NCI-H1436 treated with DMSO at 0.1 percent for 48 hours (cell line): ENCODE data around the gene ZDHHC11B.
"Not testable (repeated sequence)": the region's sequence is repeated elsewhere in the genome, so short reads cannot be mapped to it uniquely, and the experiment has no call there.

ENCODE experiments used
- DNase-seq: peaks from one replicate; lab custom pipeline; 2025; lab: John Stamatoyannopoulos, UW

ZDHHC11B gene

DNA sequence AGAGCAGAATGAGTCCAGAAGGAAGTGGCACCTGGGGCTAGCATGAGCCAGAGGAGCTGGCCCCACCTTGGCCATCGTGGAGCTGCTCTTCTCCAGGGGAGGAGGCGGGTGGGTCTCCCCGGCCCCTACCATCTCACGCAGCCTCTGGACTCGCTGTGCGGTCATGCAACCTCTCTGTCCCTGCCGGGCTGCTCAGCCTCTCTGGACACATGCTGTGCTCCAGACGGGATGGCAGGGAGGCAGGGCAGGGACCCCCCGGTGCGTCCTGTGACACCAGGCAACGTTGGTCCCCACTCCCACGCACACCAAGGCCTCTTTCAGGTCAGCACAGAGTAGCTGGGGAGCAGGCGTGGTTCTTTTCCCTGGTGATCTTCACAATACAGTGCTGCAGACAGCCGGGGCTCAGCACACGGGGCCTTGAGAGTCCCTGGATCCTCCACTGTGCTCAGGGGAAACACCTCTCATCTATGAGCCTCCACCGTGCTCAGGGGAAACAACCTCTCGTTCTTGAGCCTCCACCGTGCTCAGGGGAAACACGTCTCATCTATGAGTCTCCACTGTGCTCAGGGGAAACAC, 30.9 kb downstream of the ZDHHC11B start:
- not testable (repeated sequence) for DNase-seq

DNA sequence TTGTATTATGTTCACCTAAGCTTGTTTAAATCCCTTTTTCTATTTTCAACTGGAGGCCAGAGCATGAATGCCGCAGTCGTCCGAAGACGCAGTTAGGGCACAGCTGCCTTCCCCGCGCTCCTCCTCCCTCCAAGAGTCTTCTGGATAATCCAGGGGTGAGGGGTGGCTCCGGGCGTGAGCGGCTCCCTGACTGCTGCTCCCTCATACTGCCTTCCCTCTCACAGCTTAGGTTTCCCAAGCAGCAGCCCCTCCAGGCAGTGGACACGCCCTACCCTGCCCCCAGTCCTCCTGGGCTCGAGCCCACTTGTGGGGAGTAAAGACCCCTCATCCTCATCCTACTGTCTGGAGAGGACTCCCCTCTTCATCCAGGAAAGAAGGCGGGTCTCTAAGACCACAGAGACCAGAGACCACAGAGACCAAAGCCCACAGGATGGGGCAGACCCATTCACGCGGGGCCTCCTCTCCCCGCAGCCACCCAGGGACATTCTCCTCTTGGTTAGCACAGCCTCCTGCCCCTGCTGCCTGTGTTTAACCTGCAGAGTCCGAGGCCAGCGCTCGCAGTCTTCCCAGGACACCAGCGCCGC, 31.9 kb downstream of the ZDHHC11B start:
- not testable (repeated sequence) for DNase-seq

DNA sequence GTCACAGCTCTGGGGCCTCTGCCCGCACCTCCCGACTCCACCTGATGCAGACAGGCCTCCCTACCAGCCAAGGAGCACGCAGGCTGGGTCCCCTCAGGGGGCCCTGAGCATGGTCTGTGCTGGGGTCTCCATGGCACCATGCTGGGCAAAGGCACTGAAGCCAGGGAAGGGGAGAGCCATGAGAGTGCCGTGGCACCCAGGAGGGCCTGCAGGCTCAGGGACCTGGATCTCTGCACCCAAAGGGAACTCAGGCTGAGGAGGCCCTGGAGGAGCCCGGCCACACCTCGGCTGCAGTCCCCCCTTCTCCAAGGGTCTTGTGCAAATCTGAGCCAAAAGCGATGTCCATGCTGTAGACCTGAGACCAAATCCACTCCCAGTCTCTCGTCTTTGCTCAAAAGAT, 32.5 kb downstream of the ZDHHC11B start:
- not testable (repeated sequence) for DNase-seq

- no peak for DNase-seq
These were observed 33.0 kb downstream of the ZDHHC11B start for GRCh38 chr5:751496-751895.

DNA sequence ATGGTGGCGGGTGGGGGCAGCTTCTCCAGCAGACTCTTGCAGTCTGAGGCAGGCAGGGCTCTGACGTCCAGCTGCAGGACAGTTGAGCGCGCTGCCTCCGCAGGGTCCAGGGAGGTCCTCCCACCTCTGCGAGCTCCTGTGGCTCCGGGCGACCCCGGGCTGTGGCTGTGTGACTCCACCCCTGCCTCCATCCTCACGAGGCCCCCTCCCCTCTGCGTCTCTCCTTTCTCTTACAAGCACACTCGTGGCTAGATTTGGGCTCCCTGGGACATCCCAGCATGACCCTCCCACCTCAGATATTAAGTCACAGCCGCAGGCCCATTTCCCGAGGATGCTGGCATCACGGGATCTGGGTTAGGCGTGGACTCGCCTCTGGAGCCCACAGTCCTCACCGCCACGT, 34.3 kb downstream of the ZDHHC11B start:
- DNase-seq = not testable (repeated sequence)

GRCh38 chr5:749101-749670, 35.3 kb downstream of the ZDHHC11B start:
- DNase-seq = no peak

DNA sequence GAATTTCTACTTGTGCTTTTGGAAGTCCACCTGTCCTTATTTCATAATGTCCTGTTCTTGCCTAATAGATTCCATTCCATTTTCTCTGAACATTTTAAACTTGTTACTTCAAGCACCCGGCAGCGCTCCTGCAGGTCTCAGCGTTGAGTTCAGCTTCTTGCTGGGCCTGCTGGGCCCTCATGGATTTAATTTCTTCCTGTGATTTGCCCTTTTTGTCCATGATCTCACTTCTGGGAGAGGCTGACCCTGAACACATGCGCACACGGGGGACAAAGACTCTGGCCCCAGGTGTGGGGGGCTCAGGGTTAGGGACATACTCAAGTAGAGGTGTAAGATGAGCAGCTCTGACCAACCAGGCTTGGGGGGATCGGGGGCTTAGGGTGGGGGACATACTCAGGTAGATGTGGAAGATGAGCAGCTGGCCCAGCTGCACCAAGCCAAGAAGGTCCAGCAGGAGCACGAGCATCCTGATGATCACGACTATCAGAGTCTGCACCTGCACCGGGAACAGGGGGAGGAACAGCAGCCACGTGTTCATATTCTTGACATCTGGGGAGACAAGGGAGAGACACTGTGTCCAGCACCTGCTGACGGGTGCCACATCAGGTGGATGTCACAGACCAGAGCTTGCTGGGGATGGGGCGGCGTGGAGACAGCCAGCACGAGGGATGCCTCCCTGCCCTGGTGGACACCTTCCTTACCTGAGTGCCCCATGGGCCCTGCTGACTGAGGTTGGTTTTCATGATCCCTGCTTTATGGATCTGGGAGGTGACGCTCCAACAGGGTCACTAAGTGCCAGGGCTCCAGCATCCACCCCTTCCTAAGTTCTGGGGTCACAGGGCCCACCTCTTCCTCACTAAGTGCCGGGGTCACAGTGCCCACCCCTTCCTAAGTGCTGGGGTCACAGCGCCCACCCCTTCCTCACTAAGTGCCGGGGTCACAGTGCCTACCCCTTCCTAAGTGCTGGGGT, 36.2 kb downstream of the ZDHHC11B start:
- DNase-seq = not testable (repeated sequence)

DNA sequence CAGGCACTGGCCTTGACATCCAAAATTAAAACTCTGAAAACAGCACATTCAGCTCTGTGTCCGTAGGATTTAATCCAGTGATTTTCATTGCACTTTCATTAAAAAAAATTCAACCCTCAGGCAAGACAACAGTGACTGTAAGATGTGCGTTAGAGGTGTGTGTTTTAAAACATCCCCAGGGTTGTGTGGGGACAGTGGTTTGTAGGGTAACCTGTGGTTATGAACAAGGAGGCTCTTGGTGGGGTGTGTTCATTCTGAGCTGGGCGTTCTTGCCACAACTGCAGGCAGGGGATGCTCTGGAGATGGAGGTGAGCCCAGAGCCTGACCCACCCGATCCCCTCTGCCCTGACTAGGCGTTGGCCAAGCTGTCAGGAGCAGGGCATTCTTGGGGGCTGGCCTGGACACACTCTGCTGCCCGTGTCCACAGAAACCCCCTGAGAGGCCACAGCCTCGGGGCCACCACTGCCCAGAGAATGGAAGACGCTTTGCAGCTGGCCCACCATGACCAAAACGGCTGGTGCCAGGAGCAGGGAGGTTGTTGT, 37.2 kb downstream of the ZDHHC11B start:
- not testable (repeated sequence) for DNase-seq

DNA sequence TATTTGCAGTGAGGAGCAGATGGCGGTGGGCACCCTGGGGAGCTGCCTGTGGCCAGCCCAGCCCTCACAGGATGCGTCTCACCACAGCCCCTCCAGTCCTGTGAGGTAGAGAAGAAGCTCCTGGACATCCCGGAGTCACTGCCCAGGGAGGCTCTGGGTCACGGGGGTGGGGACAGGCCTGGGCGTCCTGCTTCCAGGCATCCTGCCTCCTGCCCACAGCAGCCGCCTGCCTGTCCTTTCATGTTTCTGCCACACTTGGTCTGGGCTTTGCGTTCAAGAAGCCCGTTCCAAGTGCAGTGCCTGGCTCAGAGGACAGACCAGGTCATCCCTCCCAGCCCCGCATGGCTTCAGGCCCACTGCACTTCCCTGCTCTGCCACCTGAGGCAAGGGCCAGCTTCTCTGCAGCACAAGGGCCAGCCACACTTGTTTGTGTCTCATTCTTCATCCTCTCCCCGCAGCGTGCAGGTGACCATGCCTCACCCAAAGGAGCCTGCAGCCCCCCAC, 38.2 kb downstream of the ZDHHC11B start:
- no peak for DNase-seq

DNA sequence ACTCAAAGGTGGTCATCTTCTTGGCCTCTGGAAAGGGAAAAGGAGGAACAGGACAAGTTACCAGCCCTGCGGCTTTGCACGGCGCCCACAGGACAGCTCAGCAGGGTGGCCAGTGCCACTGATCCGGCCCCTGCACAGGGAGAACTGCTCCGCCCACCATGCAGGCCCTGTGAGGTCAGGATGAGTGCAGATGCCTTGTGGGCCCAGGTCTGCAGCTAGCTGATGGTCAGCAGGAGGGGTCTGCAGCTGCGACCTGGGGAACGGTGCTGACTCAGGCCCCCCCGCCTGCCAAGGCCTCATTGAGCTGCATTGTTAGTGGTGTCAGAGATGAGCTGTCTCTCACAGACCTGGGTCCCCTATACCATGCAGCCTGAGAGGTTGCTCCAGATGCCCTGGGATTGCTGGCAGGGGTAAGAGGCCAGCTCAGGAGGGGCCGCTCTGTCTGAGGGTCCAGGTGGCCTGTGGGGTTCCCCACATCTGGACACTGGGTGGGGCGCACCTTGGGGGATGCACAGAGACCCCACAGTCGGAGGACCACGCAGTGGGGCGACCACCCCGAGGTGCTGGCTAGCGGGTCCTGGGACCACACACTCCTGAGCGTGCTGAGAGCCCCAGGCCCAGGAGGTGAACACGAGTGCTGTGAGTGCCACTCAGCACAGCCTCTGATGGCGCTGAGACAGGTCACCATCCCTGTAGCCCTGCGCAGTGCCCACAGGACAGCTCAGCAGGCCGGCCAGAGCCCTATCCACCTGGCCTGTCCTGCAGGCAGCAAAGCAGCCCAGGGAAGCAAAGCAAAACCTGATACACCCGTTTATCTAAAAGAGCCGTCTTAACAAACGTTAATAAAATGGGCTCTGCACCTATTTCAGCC, 39.0 kb downstream of the ZDHHC11B start:
- DNase-seq = not testable (repeated sequence)

- not testable (repeated sequence) for DNase-seq
These were observed 40.7 kb downstream of the ZDHHC11B start for GRCh38 chr5:743696-744404.

DNA sequence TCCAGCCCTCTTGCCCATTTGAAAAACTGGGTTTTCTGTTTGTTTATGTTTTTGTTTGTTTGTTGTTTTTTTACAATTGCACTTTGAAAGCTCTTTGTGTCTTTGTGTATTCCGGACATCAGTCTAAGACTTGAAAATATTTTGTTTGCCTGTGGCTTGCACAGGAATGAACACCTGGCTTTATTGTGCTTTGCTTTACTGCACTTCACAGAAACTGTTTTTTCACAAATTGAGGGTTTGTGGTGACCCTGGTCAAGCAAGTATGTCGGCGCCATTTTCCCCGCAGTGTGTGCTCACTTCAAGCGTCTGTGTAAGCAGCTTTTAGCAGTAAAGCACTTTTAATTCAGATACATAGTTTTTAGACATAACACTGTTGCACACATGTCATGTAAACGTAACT, 42.3 kb downstream of the ZDHHC11B start:
- not testable (repeated sequence) for DNase-seq

GRCh38 chr5:734145-734544, 50.4 kb downstream of the ZDHHC11B start:
- DNase-seq = not testable (repeated sequence)

DNA sequence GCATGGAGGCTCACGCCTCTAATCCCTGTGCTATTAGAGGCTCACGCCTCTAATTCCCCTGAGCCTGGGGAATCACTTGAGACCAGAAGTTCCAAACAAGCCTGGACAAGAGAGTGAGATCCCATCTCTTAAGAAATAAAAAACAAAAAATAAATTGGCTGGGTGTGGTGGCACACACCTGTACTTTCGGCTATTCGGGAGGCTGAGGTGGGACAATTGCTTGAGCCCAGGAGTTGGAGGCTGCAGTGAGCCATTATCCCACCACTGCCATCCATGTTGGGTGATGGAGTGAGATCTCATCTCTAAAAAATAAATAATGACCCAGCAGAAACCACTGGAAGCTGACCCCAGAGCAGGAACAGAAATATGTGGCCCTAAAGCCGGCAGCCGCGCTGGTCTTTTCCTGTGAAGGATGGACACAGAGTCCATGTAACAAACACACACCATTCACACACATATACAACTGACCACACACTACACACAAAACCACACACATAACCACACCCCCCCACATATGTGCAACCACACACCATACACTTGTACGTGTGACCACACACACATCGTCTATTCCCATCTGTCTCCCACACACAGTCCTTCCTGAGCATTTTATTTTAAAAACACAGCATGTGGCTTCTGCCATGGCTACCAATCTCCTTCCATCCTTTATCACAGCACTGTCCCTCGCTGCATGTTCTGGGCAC, 51.6 kb downstream of the ZDHHC11B start:
- not testable (repeated sequence) for DNase-seq

DNA sequence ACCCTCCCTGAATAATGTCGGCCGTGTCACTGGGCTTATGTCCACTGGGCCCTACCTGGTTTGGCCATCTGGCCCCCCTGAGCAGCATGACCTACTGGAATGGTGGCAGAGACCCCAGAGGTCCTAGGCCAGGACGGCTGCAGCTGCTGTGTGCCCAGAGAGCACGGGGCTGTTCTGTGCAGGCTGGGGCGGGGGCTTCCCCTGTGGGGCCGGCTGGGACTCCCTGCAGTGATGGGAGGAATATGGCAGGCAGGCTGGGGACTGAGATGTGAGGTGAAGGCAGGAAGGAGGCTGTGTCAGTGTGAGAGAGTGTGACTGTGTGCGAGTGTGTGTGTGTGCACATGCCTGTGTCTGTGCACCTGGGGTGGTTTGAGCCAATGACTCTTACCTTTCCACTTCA, 55.3 kb downstream of the ZDHHC11B start:
- not testable (repeated sequence) for DNase-seq

DNA sequence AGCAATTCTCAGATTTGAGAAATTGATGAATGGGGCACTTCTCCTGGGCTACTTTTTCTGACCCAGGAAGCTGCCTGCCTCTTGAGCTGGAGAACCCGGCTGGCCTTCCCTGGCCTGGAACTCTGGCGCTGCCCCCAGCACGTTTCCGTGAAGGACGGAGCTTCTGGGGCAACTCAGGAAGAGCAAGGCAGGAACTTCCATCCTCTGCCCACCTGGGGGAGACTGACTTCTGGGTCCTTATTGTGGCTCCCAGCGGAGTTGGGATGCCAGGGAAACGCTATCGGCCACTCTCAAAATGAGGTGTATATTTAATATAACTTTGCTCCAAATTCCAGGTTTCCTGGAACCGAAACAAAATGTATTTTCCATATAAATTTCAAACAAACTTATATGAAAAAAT, 57.4 kb downstream of the ZDHHC11B start:
- DNase-seq = not testable (repeated sequence)

- not testable (repeated sequence) for DNase-seq
These were observed 60.7 kb downstream of the ZDHHC11B start for GRCh38 chr5:723865-724264.

- not testable (repeated sequence) for DNase-seq
These were observed 61.2 kb downstream of the ZDHHC11B start for GRCh38 chr5:723309-723708.

DNA sequence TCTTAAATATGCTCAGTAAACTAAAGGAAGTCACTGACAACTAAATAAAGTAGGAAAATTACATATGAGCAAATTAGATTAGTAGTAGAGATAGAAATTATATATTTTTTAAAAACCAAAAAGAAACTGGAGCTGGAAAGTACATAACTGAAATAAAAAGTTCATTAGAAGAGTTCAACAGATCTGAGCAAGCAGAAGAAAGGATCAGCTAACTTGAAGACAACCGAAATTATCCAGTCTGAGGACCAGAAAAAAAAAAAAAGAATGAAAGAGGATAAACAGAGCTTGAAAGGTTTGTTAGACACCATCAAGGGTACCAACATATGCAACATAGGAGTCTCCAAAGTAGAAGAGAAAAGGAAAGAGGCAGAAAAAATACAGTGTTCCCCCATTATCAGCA, 65.2 kb downstream of the ZDHHC11B start:
- DNase-seq = not testable (repeated sequence)

- no peak for DNase-seq
These were observed 67.4 kb downstream of the ZDHHC11B start for GRCh38 chr5:717143-717542.
